Activated naive CD8-positive, alpha-beta T cell treated with anti-CD3 and anti-CD28 coated beads, Interleukin-2, amount 50 U/mL, for 16 hours (primary cell): Measurements from ENCODE around the gene TIA1.
"Not testable (repeated sequence)": the region's sequence is repeated elsewhere in the genome, so short reads cannot be mapped to it uniquely, and the experiment has no call there.

Experiments used
- DNase-seq: peaks from one replicate; pipeline ENCODE4 v3.0.0-alpha.2; 2020; ENCODE audit warnings: low read depth, low spot score

TIA1 gene, protein sequence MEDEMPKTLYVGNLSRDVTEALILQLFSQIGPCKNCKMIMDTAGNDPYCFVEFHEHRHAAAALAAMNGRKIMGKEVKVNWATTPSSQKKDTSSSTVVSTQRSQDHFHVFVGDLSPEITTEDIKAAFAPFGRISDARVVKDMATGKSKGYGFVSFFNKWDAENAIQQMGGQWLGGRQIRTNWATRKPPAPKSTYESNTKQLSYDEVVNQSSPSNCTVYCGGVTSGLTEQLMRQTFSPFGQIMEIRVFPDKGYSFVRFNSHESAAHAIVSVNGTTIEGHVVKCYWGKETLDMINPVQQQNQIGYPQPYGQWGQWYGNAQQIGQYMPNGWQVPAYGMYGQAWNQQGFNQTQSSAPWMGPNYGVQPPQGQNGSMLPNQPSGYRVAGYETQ

GRCh38 chr2:70248181-70248847 is at the start of gene TIA1:
TSS of gene TIA1 (minus strand) at chr2:70248628. CDS start at chr2:70248430, 198 bp downstream.
- peak; percentile 94 for DNase-seq

DNA sequence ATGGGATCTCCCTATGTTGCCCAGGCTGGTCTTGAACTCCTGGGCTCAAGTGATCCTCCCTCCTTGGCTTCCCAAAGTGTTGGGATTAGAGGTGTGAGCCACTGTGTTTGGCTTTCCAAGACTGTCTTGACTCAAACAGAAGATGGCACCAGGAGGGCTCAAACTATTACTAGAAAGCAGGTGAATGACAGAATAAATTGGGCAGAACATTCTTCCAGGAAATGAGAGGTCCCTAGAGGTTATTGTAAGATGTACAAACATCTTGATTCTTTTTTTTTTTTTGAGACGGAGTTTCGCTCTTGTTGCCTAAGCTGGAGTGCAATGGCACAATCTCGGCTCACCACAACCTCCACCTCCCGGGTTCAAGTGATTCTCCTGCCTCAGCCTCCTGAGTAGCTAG is 49.4 kb upstream of the TIA1 start:
- not testable (repeated sequence) for DNase-seq

GRCh38 chr2:70283500-70284191 is 35.2 kb upstream of the TIA1 start:
- no peak for DNase-seq

DNA sequence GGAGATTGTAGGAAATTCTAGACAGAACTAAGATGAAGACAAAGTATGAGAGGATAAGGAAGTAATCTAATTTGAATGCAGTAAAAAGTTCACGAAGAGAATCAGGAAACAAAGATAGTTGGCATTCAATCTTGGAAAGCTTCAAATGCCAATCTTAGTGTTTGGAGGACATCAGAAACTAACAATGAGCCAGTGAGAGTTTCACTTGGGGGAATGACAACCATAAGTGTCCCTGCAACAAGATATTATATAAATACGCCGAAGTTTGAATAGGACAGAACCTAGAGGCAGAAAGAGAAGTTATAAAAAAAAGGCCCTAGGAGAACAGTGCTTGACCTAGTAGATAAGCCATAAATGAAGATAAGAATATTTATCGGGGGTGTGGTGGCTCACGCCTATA is 34.0 kb upstream of the TIA1 start:
- no peak for DNase-seq

- no peak for DNase-seq
Observed at GRCh38 chr2:70280242-70280798, 31.9 kb upstream of the TIA1 start.

DNA sequence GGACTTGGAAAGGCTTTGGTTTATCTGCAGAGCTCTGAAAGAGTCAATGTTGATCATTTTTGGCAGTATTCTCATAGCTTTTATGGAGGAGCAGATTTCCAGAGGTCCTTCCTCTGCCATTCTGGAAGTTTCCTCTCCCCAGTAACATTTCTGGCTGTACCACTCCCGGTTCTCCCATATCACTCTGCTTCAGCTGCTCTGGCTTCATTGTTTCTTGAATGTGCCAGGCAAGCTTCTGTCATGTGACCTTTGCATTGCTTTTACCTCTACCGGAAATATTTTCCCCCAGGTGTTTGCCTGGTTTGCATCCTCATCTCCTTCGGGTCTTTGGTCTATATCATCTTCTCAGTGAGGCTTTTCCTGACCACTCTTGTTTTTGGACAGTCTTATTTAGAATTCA is 21.9 kb upstream of the TIA1 start:
- DNase-seq: no peak

GRCh38 chr2:70269422-70270302 is 21.2 kb upstream of the TIA1 start:
- DNase-seq: not testable (repeated sequence)

- DNase-seq: not testable (repeated sequence)
Observed at GRCh38 chr2:70266925-70267324, 18.5 kb upstream of the TIA1 start.

DNA sequence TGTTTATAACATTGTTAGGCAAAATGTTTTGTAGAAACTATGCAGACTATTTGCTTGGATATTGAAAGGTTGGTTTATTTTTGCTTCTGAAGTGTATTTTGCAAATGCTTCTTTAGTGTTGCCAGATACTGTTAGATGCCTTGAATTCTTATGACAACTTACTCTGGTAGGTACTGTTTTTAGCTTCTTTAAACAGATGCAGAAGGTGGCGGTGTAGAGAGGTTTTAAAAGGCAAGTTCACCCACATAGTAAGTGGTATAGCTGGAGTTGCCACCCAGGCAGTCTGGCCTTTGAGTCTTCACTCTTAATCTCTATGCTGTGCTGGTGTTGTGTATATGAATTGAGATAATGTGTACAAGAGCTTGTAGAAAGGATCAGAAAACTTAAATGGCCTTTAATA is 13.1 kb upstream of the TIA1 start:
- no peak for DNase-seq

GRCh38 chr2:70258532-70258875 is 10.1 kb upstream of the TIA1 start:
- DNase-seq: no peak

DNA sequence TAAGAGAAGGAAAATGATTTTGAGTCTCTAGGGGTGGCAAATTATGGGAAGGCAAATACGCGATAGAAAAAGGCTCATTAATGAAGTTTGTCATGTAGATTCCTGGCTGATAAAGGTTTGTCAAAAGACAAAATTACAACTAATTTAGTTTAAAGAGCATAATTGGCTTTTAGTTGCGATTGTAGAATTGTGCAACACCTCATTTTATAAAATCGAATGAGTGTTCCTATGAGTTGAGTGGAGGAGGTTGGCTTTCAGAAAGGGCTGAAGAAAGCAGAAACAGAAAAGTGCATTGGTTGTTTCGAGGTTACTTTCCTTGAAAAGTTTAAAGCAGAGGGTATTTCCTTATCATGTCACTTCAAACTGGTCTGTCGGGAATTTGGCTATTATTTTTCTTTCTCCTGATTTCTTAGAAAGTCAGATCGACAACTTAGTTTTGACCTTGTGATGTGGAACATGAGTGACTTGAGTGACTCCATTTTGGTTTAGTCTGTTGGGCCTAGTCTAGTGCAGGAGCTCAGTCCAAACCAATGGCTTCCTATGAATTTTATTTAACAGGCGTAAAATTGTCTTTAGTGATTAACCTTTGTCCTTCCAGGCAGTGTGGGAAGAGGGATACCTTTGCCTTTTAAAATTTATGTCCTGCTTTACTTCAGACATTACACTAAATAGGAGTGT is 7.3 kb upstream of the TIA1 start:
- no peak for DNase-seq

GRCh38 chr2:70250434-70250833 is 2.0 kb upstream of the TIA1 start:
- DNase-seq: no peak

DNA sequence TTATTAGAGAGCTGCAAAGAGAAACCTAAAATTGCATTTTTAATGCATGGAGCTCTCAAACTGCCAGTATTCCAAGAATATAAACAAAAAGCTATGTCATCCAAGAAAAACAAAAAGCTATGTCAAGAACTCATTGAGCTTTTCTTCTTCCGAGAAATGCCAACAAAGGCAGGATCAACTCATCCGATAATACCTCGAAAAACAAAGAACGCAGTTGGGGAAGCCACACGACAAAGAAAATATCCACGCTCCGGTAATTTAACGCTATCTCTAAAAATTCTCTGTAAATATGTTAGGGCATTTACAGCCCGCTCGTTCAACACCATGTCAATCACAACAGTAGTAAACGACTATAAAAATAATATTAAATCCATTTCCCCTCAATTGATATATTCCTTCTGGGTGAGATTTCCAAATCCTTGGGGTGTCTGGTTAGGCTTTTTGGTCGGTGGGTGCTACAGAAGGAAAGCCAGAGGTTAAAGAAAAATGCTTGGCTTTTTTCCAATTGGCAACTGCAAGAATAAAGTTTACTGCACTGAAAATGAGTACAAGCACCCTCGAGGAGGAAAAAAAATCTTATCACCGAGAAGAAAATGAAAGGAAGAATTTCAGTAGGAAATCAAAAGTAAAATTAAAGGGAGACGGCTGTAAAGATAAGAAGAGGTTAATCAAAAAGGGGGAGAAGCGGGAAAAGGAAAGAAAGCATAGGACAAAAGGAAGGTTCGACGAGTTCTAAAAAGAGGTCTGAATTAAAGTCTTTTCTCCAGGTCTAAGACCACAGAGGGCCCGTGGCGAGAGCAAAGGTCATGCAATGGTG is 856 bp downstream of the TIA1 start:
- DNase-seq: no peak

DNA sequence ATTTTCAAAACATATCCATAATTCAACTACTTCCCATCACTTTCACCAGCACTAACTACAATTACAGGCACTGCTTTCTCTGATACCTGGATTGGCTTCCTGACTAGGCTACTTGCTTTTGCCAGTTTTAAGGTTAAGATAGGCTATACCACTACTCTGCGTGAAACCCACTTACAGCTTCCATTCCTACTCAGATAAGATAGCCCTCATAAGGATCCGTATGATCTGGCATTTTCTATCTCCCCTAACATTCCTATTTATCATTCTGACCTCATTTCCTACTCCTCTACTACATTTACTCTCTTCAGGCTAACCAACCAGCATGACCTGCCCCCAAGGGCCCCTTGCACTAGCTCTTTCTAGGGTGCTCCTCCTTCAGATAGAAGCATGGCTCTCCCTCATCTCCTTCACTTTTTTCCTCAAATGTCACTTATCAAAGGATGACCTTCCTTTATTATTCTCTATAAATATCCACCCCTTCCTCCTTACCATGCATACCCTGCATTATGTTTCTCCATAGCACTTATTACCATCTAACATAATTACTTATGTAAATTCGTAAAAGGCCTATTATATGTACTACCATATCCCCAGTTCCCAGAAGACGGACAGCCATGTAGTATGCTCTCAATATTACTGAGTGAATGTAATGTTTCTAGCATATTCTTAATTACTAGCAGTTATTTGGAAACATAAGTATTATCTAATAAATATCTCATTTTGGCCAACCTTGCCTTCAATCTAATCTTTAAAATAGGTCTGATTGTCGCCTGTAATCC is 4.4 kb downstream of the TIA1 start:
- DNase-seq: no peak

DNA sequence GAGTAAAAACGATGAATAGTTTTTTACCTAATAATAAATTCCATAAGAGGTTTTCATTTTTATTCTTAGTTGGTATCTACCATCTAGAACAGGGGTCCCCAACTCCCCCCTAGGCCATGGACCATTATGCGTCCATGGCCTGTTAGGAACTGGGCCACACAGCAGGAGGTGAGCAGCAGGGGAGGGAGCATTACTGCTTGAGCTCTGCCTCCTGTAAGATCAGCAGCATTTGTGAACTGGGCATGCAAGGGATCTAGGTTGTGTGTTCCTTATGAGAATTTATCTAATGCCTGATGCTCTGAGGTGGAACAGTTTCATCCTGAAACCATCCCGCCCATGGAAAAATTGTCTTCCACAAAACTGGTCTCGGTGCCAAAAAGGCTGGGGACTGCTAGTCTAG is 5.9 kb downstream of the TIA1 start:
- DNase-seq: no peak

DNA sequence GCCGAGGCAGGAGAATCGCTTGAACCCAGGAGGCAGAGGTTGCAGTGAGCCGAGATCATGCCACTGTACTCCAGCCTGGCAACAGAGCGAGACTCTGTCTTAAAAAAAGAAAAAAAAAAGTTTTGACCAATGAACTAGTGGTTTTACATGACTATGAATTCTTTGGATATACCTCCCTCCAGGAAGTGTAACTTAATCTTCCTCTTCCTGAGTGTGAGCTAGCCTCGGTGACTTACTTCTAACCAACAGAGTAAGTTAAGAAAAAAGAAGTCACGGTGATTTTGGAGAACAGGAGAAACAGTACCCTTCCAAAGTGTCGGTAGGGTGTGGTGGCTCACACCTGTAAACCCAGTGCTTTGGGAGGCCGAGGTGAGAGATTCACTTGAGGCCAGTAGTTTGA is 7.1 kb downstream of the TIA1 start:
- DNase-seq: no peak

GRCh38 chr2:70240599-70240998 is 7.8 kb downstream of the TIA1 start:
- DNase-seq: no peak

- DNase-seq: no peak
Observed at GRCh38 chr2:70233926-70234325, 14.5 kb downstream of the TIA1 start.

GRCh38 chr2:70226781-70227180 is 21.6 kb downstream of the TIA1 start:
- no peak for DNase-seq
